Measurements from ENCODE around the gene SLC26A8.
"Not testable (repeated sequence)": the region's sequence is repeated elsewhere in the genome, so short reads cannot be mapped to it uniquely, and the experiment has no call there.

The SLC26A8 gene

GRCh38 chr6:36050947-36051710, 26.7 kb upstream of the SLC26A8 start:
- no peak for DNase-seq

DNA sequence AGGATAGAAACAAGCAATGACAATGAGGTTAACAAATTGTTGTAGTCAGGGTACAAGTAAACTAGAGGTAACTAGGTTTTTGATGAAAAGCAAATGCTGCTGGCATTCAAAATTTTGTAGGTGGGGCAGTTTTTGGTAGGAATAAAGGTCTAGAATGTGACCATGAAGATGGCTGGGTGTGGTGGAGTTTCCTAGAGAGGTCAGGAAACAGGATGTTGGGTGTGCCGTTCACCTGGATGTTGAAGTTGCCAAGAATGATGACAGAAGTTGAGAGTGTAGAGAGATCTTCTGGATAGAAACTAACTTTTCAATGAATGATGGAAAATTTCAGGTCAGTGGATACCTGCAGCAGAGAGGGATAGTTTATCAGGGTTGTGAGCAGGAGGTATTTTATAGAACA, 25.9 kb upstream of the SLC26A8 start:
- DNase-seq = no peak

DNA sequence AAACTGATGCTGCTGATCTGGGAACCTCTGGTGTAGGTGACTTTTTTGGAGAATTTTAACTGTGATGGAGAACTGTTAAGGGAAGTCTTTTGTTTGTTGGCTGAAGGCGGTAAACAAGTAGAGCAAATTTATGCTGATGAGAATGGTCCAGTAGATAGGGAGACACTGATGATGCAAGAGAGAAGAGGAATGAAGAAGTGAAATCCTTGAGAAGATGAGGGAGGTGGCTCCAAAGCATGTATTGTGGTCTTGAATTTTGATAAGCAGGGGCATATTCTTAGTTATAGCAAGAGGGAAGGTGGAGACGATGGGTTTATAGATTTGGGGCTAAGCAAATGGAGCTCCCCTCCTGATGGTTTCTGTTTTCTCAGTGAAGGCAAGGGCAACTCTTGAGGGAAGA, 25.1 kb upstream of the SLC26A8 start:
- DNase-seq = no peak

GRCh38 chr6:36042618-36043260, 18.3 kb upstream of the SLC26A8 start:
- DNase-seq = no peak

- DNase-seq = no peak
These were observed 16.5 kb upstream of the SLC26A8 start for GRCh38 chr6:36040958-36041357.

DNA sequence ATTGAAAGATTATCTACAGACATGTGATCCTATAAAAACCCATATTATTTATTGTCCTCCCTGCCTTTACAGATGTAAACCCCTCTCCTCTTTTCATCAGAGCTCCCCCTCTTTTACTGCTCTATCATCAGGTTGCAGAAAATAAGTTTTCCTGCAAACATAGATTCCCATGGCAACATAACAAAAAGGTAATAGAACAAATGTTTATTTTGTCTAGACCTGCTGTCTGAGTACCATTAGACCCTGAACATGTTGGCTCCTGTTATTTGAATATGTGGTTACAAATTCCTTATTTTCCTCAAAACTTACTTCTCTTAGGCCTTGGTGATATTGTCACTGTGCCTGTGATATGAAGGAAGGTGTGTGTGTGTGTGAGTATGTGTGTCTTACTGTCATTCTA, 14.7 kb upstream of the SLC26A8 start:
- DNase-seq = no peak

DNA sequence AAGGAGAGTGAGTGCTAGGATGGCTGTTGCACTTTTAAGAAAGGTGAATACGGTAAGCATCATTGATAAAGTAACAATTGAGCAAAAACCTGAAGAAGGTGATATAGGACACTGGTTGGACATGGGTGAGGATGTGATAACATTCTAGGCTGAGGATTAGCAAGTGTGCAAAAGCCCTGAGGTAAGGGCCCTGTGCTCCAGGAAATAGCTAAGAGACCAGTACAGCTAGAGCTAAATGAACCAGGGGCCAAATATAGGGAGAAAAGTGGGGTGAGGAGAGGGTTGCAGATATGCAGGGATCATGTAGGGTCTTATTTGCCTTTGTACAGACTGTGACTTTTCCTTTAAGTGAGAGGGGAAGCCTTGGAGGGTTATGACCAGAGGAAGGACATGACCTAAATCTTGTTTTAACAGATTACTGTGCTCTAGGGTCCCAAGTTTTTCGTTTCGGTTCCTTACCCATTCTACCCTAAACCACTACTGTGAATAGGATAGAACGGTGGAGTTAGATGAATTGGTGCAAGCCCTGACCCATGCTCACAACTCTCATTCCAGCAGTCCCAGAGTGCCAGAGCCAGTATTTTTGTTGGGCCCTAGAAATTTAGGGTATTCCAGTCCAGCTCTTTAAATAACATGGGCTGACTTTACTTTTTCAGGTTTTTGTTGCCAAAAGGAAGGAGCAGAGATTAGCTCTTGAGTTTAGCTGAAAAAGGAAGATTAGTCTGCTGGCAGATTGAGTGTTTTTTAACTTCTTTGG, 13.9 kb upstream of the SLC26A8 start:
- DNase-seq = no peak

DNA sequence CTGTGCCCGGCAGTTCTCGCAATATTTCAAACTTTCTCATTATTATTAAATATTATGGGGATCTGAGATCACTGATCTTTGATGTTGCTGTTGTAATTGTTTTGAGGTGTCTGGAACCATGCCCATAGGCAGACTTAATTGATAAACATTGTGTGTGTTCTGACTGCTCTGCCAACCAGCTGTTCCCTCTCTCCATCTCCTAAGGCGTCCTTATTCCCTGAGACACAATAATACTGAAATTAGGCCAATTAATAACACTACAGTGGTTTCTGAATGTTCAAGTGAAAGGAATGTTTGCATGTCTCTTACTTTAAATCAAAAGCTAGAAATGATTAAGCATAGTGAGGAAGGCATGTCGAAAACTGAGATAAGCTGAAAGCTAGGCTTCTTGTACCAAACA, 10.8 kb upstream of the SLC26A8 start:
- peak in 1 of 3 experiments; percentile 28 for DNase-seq

DNA sequence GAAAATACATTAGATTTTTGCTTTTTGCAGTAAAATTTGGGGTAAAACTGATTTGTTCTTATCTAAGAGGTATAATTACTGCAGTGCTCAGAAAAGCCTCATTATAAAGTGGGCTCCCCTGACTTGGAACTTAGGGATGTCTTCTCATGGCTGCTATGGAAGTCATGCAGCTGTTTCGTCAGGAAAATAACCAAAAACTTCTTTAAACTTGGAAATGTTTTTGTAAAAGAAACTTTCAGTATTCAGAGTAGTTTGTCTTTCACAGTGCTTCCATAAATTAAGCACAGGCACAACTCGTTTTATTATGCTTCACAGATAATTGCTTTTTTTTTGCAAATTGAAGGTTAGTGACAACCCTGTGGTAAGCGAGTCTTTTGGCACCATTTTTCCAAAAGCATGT, 10.0 kb upstream of the SLC26A8 start:
- no peak for DNase-seq

DNA sequence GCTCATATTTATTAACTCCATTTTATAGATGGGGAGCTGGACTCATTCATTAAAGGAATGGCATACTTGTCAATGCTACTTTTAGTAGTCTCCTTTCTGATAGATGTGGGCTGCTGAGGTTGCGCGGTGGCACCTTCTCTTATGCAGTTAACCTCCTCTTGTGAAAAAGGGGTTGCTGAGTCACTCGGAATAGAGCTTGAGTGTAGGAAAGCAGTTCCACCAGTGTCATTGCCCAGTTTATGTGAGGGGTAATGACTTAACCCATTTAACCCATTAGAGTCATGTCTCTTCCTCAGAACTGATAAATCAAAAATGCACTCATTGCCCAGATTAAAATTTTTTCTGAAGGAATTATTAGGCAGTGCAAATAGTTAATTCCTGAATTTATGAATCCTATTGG, 9.5 kb upstream of the SLC26A8 start:
- no peak for DNase-seq

GRCh38 chr6:36033144-36033543, 8.7 kb upstream of the SLC26A8 start:
- DNase-seq = not testable (repeated sequence)

- DNase-seq = no peak
These were observed 7.8 kb upstream of the SLC26A8 start for GRCh38 chr6:36032261-36032660.

DNA sequence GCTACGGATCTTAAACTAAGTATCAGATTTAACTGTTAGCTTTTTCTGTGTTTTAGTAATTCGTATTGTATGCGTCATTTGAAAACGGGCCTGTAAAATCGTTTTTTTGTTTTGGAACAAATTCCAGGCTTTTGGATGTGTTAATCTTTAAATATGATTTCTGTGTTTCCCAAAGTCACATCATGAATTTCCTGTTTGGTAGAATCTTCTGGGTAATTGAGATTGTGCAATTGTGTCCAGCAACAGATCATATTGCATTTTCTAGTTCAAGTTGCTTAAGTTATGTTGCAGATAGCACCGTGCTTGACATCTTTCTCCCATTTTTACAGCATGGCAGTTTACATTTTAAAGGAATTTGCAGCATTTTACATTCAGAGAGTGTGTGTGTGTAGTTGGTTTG, 5.0 kb upstream of the SLC26A8 start:
- DNase-seq = peak in 1 of 3 experiments; percentile 18

DNA sequence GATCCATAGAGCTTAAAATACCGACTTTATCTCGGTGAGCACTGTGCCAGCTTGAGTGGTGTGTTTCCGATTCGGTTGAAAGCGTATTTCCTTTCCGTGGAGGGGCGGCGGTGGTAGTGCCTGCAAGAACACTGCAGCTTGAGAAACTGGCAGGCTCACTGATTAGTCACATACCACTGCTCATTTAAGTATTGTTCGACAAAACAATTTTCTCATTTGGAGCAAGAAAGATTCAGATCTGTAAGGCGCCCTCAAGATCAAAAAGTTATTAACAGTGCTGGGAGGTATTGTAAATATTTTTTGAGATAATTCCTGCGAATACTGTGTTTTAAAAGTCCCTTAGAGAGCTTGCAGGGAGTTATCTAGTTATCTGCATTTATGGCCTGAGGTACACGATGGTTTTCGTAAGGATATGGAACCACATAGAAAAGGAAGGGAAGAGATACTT, 4.5 kb upstream of the SLC26A8 start:
- DNase-seq = peak; percentile 49 to 71 (median 65)

- DNase-seq = peak; percentile 11 to 80 (median 79)
These were observed 3.8 kb upstream of the SLC26A8 start for GRCh38 chr6:36028088-36028876.

- DNase-seq = peak; percentile 99 to 100 (median 100)
These were observed 3.2 kb upstream of the SLC26A8 start, which contains the start of gene MAPK14 for GRCh38 chr6:36027501-36028087. Gene MAPK14 (plus strand): TSS chr6:36027808. CDS start chr6:36028158, 350 bp downstream.

GRCh38 chr6:36025932-36026327, 1.5 kb upstream of the SLC26A8 start:
- no peak for DNase-seq

GRCh38 chr6:36025260-36025931, 955 bp upstream of the SLC26A8 start:
- DNase-seq = no peak

DNA sequence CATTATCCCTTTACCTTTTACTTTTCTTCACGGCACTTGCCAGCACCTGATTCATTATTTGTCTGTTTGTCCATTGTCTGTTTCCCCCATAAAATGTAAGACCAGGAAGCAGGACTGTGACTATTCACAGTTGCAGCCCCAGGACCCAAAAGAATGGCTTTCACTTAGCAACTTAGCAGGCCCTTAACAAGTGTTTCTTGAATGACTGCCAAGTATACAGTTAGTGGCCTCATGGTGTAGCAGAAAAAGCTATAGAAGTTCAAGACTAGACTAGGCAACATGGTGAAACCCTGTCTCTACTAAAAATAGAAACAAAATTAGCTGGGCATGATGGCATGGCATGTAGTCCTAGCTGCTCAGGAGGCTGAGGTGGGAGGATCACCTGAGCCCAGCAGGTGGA, 4.3 kb downstream of the SLC26A8 start:
- DNase-seq = peak in 1 of 3 experiments; percentile 7

GRCh38 chr6:36019167-36019566, 5.3 kb downstream of the SLC26A8 start:
- no peak for DNase-seq

- DNase-seq = no peak
These were observed 6.1 kb downstream of the SLC26A8 start for GRCh38 chr6:36018339-36018738.

- DNase-seq = no peak
These were observed 8.8 kb downstream of the SLC26A8 start for GRCh38 chr6:36015666-36016065.
